OCI-LY1 (cell line): Measurements from ENCODE around the gene HS3ST2.

Experiments
- CTCF ChIP-seq: fragments of 200-600 bp; sonication (generic), shearing (Covaris generic); IDR thresholded peaks from 2 replicates; pipeline ENCODE4 v1.5.1; 2017; ENCODE audit warnings: mild to moderate bottlenecking, antibody characterized with exemption, low read length, moderate library complexity, mixed read lengths
- EZH2 ChIP-seq: fragments of 200-600 bp; sonication (generic), shearing (Covaris generic); IDR thresholded peaks from 2 replicates; pipeline ENCODE4 v1.8.0; 2017; ENCODE audit warnings: borderline replicate concordance, mixed run types, mild to moderate bottlenecking, antibody characterized with exemption, low read length, moderate library complexity, mixed read lengths

GRCh38 chr16:22770866-22771265 lies 43.1 kb upstream of the HS3ST2 start:
- TF ChIP-seq CTCF (no peak), EZH2 (no peak)
